Measurements from ENCODE around the gene HIVEP2. TPM values are rescaled to one million over a fixed set of nuclear protein-coding genes. Genes with fewer than 3 reads are reported as not detected.
A peak's percentile ranks its signal among the peaks of the same experiment; 100 is the strongest.

The HIVEP2 gene
- total and polyA plus RNA-seq, 2 donors (not counting 1 experiment from before 2014, with no cell fraction given) = 5.0 to 14.4 TPM

DNA sequence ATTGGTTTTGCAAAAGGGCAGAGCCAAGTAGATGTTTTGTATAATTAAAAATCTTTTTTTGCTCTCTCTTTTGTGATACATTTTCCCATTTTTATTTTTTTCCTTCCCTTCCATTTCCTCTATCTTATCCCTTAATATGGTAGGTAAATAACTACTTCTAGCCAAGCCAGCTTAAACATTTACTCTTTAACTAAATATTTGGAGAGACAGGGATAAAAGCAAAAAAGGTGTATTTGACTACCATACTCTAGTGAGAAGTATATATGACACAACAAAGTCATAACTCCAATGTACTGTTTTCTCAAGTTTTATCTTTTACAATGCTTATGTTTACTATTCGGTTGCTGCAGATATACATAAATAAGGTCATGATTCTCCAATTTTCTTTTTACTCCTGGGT lies 154.7 kb downstream of the HIVEP2 start:
- Histone ChIP-seq H3K4me1 (ENCODE audit: control insufficient read depth, extremely low read depth, insufficient read depth, low read length) (no peaks in the 10 kb centered on the region), H2AFZ (ENCODE audit: low read length) (no peak overlapping the region), H3K36me3 (ENCODE audit: control insufficient read depth, insufficient read depth, low read length) (no peaks in the 10 kb centered on the region), H3K79me2 (ENCODE audit: control insufficient read depth, insufficient read depth, low read length) (no peaks in the 10 kb centered on the region), H3K4me2 (ENCODE audit: extremely low read depth, insufficient read depth, low read length) (no peak overlapping the region), H3K27me3 (ENCODE audit: control insufficient read depth, insufficient read depth, low read length) (no peaks in the 10 kb centered on the region), H3K27ac (ENCODE audit: insufficient read depth, low read length) (no peak overlapping the region), H3K9me3 (ENCODE audit: control insufficient read depth, insufficient read depth, low read depth, low read length) (no peaks in the 10 kb centered on the region), H4K20me1 (ENCODE audit: control insufficient read depth, extremely low read depth, insufficient read depth, low read length) (no peaks in the 10 kb centered on the region), H3K9ac (ENCODE audit: insufficient read depth, low read length) (no peak overlapping the region), H3K4me3 (replicated peaks in 1 of 4; ENCODE audit: control extremely low read depth in 1 of 4, insufficient read depth in 1 of 4, low read depth in 3 of 4, low read length in 4 of 4) (no peak overlapping the region)
- DNase-seq (ENCODE audit: low read depth in 2 of 2) = no peak
- TF ChIP-seq EZH2 (IDR thresholded peaks at IDR 0.05; ENCODE audit: low read length, missing control alignments) = no peak
- TF ChIP-seq, protein P1, sequence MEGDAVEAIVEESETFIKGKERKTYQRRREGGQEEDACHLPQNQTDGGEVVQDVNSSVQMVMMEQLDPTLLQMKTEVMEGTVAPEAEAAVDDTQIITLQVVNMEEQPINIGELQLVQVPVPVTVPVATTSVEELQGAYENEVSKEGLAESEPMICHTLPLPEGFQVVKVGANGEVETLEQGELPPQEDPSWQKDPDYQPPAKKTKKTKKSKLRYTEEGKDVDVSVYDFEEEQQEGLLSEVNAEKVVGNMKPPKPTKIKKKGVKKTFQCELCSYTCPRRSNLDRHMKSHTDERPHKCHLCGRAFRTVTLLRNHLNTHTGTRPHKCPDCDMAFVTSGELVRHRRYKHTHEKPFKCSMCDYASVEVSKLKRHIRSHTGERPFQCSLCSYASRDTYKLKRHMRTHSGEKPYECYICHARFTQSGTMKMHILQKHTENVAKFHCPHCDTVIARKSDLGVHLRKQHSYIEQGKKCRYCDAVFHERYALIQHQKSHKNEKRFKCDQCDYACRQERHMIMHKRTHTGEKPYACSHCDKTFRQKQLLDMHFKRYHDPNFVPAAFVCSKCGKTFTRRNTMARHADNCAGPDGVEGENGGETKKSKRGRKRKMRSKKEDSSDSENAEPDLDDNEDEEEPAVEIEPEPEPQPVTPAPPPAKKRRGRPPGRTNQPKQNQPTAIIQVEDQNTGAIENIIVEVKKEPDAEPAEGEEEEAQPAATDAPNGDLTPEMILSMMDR (conservative IDR thresholded peaks at IDR 0.05 in 1 of 2, IDR thresholded peaks at IDR 0.05 in 1 of 2; ENCODE audit: low read depth in 1 of 2, low read length in 2 of 2) = no peak

DNA sequence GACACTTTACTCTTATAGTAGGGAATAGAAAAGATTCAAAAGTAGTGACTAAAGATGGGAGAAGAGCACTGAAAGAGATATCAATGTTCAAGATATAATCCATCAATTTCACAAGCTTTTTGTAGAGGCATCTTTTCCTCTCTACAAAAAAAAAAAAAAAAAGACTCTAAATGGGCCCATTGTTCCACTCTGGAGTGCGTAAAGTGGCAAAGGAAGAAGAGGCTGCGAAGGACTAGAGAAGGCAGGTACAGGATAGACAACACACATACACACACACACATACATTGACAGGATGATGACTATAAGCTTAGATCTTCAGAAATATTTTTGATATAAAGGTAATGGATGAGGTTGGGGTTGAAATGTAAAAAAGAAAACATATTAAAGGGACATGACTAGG lies 157.6 kb downstream of the HIVEP2 start:
- no peaks in the 10 kb centered on the region for H3K9me3 ChIP-seq (ENCODE audit: control insufficient read depth, insufficient read depth, low read depth, low read length)
- no peaks in the 10 kb centered on the region for H3K36me3 ChIP-seq (ENCODE audit: control insufficient read depth, insufficient read depth, low read length)

DNA sequence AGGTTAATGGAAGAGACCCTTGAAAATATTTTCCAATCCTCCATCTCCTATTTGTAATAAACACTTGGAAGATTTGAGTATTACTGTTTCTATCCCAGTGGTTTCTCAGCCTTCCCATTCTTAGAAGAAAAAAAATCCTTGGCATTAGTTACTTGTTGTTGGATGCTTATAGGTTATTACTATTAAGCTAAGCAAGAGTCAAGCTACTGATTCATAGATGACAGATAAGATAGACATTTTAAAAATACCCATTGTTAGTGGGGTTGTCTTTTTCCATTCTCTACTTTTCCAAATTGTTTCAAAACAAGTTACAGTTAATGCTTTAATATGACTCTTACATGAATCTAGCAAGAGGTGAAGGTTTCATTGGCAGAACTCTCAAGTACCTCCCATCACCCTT lies 158.5 kb downstream of the HIVEP2 start:
- no peaks in the 10 kb centered on the region for H3K36me3 ChIP-seq (ENCODE audit: control insufficient read depth, insufficient read depth, low read length)
- H2AFZ ChIP-seq (ENCODE audit: low read length) = no peak overlapping the region
- no peaks in the 10 kb centered on the region for H3K27me3 ChIP-seq (ENCODE audit: control insufficient read depth, insufficient read depth, low read length)
- TF ChIP-seq, protein P1 (conservative IDR thresholded peaks at IDR 0.05 in 1 of 2, IDR thresholded peaks at IDR 0.05 in 1 of 2; ENCODE audit: low read depth in 1 of 2, low read length in 2 of 2) = no peak
- no peak for TF ChIP-seq EZH2 (IDR thresholded peaks at IDR 0.05; ENCODE audit: low read length, missing control alignments)
- peak in 1 of 2 donors; percentile 46 for DNase-seq (ENCODE audit: low read depth in 2 of 2)
- H3K79me2 ChIP-seq (ENCODE audit: control insufficient read depth, insufficient read depth, low read length) = no peaks in the 10 kb centered on the region
- H3K4me1 ChIP-seq (ENCODE audit: control insufficient read depth, extremely low read depth, insufficient read depth, low read length) = no peaks in the 10 kb centered on the region
- H3K4me2 ChIP-seq (ENCODE audit: extremely low read depth, insufficient read depth, low read length) = no peak overlapping the region
- H4K20me1 ChIP-seq (ENCODE audit: control insufficient read depth, extremely low read depth, insufficient read depth, low read length) = no peaks in the 10 kb centered on the region
- no peak overlapping the region for H3K27ac ChIP-seq (ENCODE audit: insufficient read depth, low read length)
- no peak overlapping the region for H3K4me3 ChIP-seq (replicated peaks in 1 of 4; ENCODE audit: control extremely low read depth in 1 of 4, insufficient read depth in 1 of 4, low read depth in 3 of 4, low read length in 4 of 4)
- H3K9me3 ChIP-seq (ENCODE audit: control insufficient read depth, insufficient read depth, low read depth, low read length) = no peaks in the 10 kb centered on the region
- no peak overlapping the region for H3K9ac ChIP-seq (ENCODE audit: insufficient read depth, low read length)

More for the DNA sequence above, 157.6 kb downstream of the HIVEP2 start:
- DNase-seq (ENCODE audit: low read depth in 2 of 2) = no peak
- TF ChIP-seq, protein P1 (conservative IDR thresholded peaks at IDR 0.05 in 1 of 2, IDR thresholded peaks at IDR 0.05 in 1 of 2; ENCODE audit: low read depth in 1 of 2, low read length in 2 of 2) = no peak
- no peak for TF ChIP-seq EZH2 (IDR thresholded peaks at IDR 0.05; ENCODE audit: low read length, missing control alignments)
- H3K4me1 ChIP-seq (ENCODE audit: control insufficient read depth, extremely low read depth, insufficient read depth, low read length) = no peaks in the 10 kb centered on the region
- no peak overlapping the region for H3K4me2 ChIP-seq (ENCODE audit: extremely low read depth, insufficient read depth, low read length)
- H3K4me3 ChIP-seq (replicated peaks in 1 of 4; ENCODE audit: control extremely low read depth in 1 of 4, insufficient read depth in 1 of 4, low read depth in 3 of 4, low read length in 4 of 4) = no peak overlapping the region
- no peaks in the 10 kb centered on the region for H3K79me2 ChIP-seq (ENCODE audit: control insufficient read depth, insufficient read depth, low read length)
- no peak overlapping the region for H3K27ac ChIP-seq (ENCODE audit: insufficient read depth, low read length)
- H4K20me1 ChIP-seq (ENCODE audit: control insufficient read depth, extremely low read depth, insufficient read depth, low read length) = no peaks in the 10 kb centered on the region
- H3K9ac ChIP-seq (ENCODE audit: insufficient read depth, low read length) = no peak overlapping the region
- H2AFZ ChIP-seq (ENCODE audit: low read length) = no peak overlapping the region
- no peaks in the 10 kb centered on the region for H3K27me3 ChIP-seq (ENCODE audit: control insufficient read depth, insufficient read depth, low read length)

Data from fibroblast of lung (primary cell).